Stimulated activated CD4-positive, alpha-beta T cell treated with anti-CD3 and anti-CD28 coated beads, Interleukin-15, amount 100 ng/mL, for 1 hour (primary cell): Measurements from ENCODE around the gene COL25A1.
"Not testable (repeated sequence)": the region's sequence is repeated elsewhere in the genome, so short reads cannot be mapped to it uniquely, and the experiment has no call there.

Source experiments
- DNase-seq, 2 donors: peaks; one replicate each; pipeline ENCODE4 v3.0.0-alpha.2; 2020; ENCODE audit warnings: low read depth in 1 of 2, low spot score in 1 of 2

Gene COL25A1

GRCh38 chr4:109067508-109068235 lies 234.8 kb downstream of the COL25A1 start:
- no peak for DNase-seq

- DNase-seq, result no peak
These were observed 237.5 kb downstream of the COL25A1 start for GRCh38 chr4:109065006-109065405.

- DNase-seq, result no peak
These were observed 249.2 kb downstream of the COL25A1 start for GRCh38 chr4:109053257-109053656.

GRCh38 chr4:109052821-109053220 lies 249.6 kb downstream of the COL25A1 start:
- DNase-seq, result no peak

GRCh38 chr4:109051054-109051453 lies 251.4 kb downstream of the COL25A1 start:
- no peak for DNase-seq

- DNase-seq, result no peak
These were observed 252.5 kb downstream of the COL25A1 start for GRCh38 chr4:109049926-109050325.

- DNase-seq, result no peak
These were observed 255.8 kb downstream of the COL25A1 start for GRCh38 chr4:109046471-109047201.

- no peak for DNase-seq
These were observed 258.0 kb downstream of the COL25A1 start for GRCh38 chr4:109044431-109044830.

GRCh38 chr4:109043286-109043685 lies 259.2 kb downstream of the COL25A1 start:
- DNase-seq, result no peak

- DNase-seq, result no peak
These were observed 260.7 kb downstream of the COL25A1 start for GRCh38 chr4:109041463-109042360.

GRCh38 chr4:109040441-109040840 lies 262.0 kb downstream of the COL25A1 start:
- DNase-seq, result no peak

GRCh38 chr4:109037026-109037425 lies 265.4 kb downstream of the COL25A1 start:
- DNase-seq, result no peak

- no peak for DNase-seq
These were observed 268.5 kb downstream of the COL25A1 start for GRCh38 chr4:109033993-109034392.

GRCh38 chr4:109032671-109033070 lies 269.8 kb downstream of the COL25A1 start:
- DNase-seq, result no peak

- no peak for DNase-seq
These were observed 272.5 kb downstream of the COL25A1 start for GRCh38 chr4:109029987-109030386.

GRCh38 chr4:109027016-109027500 lies 275.4 kb downstream of the COL25A1 start:
- no peak for DNase-seq

- no peak for DNase-seq
These were observed 275.9 kb downstream of the COL25A1 start for GRCh38 chr4:109026588-109026987.

- no peak for DNase-seq
These were observed 276.9 kb downstream of the COL25A1 start for GRCh38 chr4:109025471-109026076.

GRCh38 chr4:109022961-109023360 lies 279.5 kb downstream of the COL25A1 start:
- DNase-seq, result no peak

GRCh38 chr4:109021630-109022029 lies 280.8 kb downstream of the COL25A1 start:
- not testable (repeated sequence) for DNase-seq

- no peak for DNase-seq
These were observed 281.6 kb downstream of the COL25A1 start for GRCh38 chr4:109020861-109021260.
